ENCODE measurements around the gene SLC3A2. TPM values are rescaled to one million over a fixed set of nuclear protein-coding genes. Genes with fewer than 3 reads are reported as not detected.
A peak's percentile ranks its signal among the peaks of the same experiment; 100 is the strongest.

The SLC3A2 gene
- total and polyA plus RNA-seq, 4 experiments from 2014 or later, result 157 to 226 (median 210) TPM

GRCh38 chr11:62852523-62853188 is 28.0 kb upstream of the SLC3A2 start:
- no peak for DNase-seq
- no peak overlapping the region for H3K4me3 ChIP-seq (ENCODE audit: low read length in 2 of 2)
- H3K27ac Mint-ChIP-seq, result peak overlapping the region; percentile 48 to 97 (median 93)
- H3K4me3 Mint-ChIP-seq, result peak overlapping the region in 6 of 8 donors; percentile 95 to 99 (median 96)
- no peaks in the 10 kb centered on the region for H3K9me3 ChIP-seq (ENCODE audit: control insufficient read depth in 1 of 2, low read length in 2 of 2)
- H3K9me3 Mint-ChIP-seq, result peaks cover 0 to 8% (median 0%) of the 10 kb centered on the region in 8 donors
- ChIA-PET CTCF (ENCODE audit: partially characterized antibody) (no interaction called here), POLR2A (ENCODE audit: partially characterized antibody) (interaction anchor here (1.4 to 10.3 kb wide), 11 partner anchors 9 to 300 kb away, joined by 3 to 667 read pairs (median 24); partner anchors contain the start of genes EEF1G, GNG3, LBHD1 and MTA2)
- peak overlapping the region; percentile 78 for H3K27ac ChIP-seq (ENCODE audit: low read depth, low read length)
- H3K4me1 Mint-ChIP-seq, result peaks cover 41 to 71% (median 56%) of the 10 kb centered on the region in 4 donors
- H3K36me3 ChIP-seq (ENCODE audit: insufficient read depth, low read length), result peaks cover 33% of the 10 kb centered on the region
- no peaks in the 10 kb centered on the region for H3K27me3 ChIP-seq (ENCODE audit: insufficient read depth, low read length)
- H3K27me3 Mint-ChIP-seq, result no peaks in the 10 kb centered on the region
- H3K36me3 Mint-ChIP-seq, result peaks cover 33 to 50% of the 10 kb centered on the region in 2 donors
- intact Hi-C loops (cut with micrococcal nuclease), result loop anchor here (10.0 kb wide), 1 partner anchor 298 kb away; no protein-coding TSS in a partner anchor
- H3K4me1 ChIP-seq (ENCODE audit: insufficient read depth, low read length), result peaks cover 56% of the 10 kb centered on the region

GRCh38 chr11:62853279-62853965 is 27.3 kb upstream of the SLC3A2 start:
- peak overlapping the region; percentile 89 to 91 for H3K4me3 ChIP-seq (ENCODE audit: low read length in 2 of 2)
- Mint-ChIP-seq H3K36me3 (peaks cover 33 to 50% of the 10 kb centered on the region in 2 donors), H3K27me3 (no peaks in the 10 kb centered on the region), H3K4me3 (peak overlapping the region; percentile 95 to 99 (median 96)), H3K9me3 (peaks cover 0 to 8% (median 0%) of the 10 kb centered on the region in 8 donors), H3K27ac (peak overlapping the region; percentile 84 to 97 (median 93)), H3K4me1 (peaks cover 43 to 76% (median 59%) of the 10 kb centered on the region in 4 donors)
- CTCF ChIA-PET (ENCODE audit: partially characterized antibody), result interaction anchor here (0.7 to 5.2 kb wide), 7 partner anchors 8 to 67 kb away, joined by 3 to 72 read pairs (median 4); partner anchors contain the start of genes SLC3A2, TMEM179B and WDR74
- no peaks in the 10 kb centered on the region for H3K27me3 ChIP-seq (ENCODE audit: insufficient read depth, low read length)
- H3K36me3 ChIP-seq (ENCODE audit: insufficient read depth, low read length), result peaks cover 33% of the 10 kb centered on the region
- H3K4me1 ChIP-seq (ENCODE audit: insufficient read depth, low read length), result peaks cover 57% of the 10 kb centered on the region
- no peaks in the 10 kb centered on the region for H3K9me3 ChIP-seq (ENCODE audit: control insufficient read depth in 1 of 2, low read length in 2 of 2)
- POLR2A ChIA-PET (ENCODE audit: partially characterized antibody), result interaction anchor here (0.6 to 10.3 kb wide), 20 partner anchors 10 to 300 kb away, joined by 3 to 667 read pairs (median 32); partner anchors contain the start of genes C11orf98, CSKMT, EEF1G and GNG3
- peak in 4 of 5 donors; percentile 34 to 75 (median 42) for DNase-seq
- peak overlapping the region; percentile 78 for H3K27ac ChIP-seq (ENCODE audit: low read depth, low read length)
- intact Hi-C loops (cut with micrococcal nuclease), result loop anchor here (10.0 kb wide), 1 partner anchor 299 kb away; no protein-coding TSS in a partner anchor

DNA sequence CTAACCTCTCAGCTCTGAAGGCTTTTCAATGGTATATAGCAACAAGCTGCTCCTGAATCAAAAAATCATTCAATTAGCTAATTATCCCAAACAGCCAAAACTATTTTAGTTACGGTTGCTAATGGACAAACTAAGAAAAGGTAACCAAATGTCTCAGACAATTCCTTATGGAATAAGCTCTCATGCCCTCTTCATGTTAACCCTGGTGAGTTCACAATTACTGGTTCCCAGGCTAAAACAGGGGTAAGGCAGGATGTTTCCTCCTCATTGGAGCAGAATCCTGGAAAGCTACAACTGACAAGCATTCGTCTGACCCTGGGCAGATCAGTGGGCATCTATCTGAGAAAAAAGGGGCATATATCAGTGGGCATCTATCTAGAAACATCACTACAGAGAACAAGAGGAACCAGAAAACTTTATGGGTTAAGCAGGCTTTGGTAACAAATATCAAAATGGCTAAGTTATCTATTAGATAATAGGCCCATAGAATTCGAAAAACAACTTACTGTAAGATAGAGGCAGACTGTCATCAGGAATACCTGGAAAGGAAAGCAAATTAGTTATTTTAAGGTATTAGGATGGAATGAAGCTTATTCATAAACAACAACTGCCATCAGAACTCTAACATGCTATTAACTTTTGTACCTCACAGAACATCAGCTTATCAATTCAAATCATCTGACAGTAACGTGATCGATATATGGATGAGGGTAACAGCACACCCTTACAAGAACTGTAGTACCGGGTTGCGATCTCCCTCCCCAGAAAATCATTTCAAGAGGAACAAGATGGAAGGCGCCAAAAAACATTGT is 26.5 kb upstream of the SLC3A2 start:
- H3K4me1 ChIP-seq (ENCODE audit: insufficient read depth, low read length), result peaks cover 57% of the 10 kb centered on the region
- no peaks in the 10 kb centered on the region for H3K9me3 ChIP-seq (ENCODE audit: control insufficient read depth in 1 of 2, low read length in 2 of 2)
- Mint-ChIP-seq H3K27me3 (no peaks in the 10 kb centered on the region), H3K4me3 (peak overlapping the region; percentile 95 to 99 (median 96)), H3K27ac (peak overlapping the region; percentile 89 to 98 (median 94)), H3K4me1 (peaks cover 41 to 76% (median 58%) of the 10 kb centered on the region in 4 donors), H3K9me3 (peaks cover 0 to 8% (median 0%) of the 10 kb centered on the region in 8 donors), H3K36me3 (peaks cover 33 to 50% of the 10 kb centered on the region in 2 donors)
- intact Hi-C loops (cut with micrococcal nuclease), result loop anchor here (10.0 kb wide), 1 partner anchor 299 kb away; no protein-coding TSS in a partner anchor
- DNase-seq, result no peak
- H3K27me3 ChIP-seq (ENCODE audit: insufficient read depth, low read length), result no peaks in the 10 kb centered on the region
- ChIA-PET POLR2A (ENCODE audit: partially characterized antibody) (interaction anchor here (0.6 to 10.3 kb wide), 31 partner anchors 11 to 1392 kb away, joined by 3 to 667 read pairs (median 17); partner anchors contain the start of genes AHNAK, BSCL2, C11orf98 and CSKMT), CTCF (ENCODE audit: partially characterized antibody) (interaction anchor here (0.7 to 5.2 kb wide), 8 partner anchors 8 to 79 kb away, joined by 3 to 72 read pairs (median 4); partner anchors contain the start of genes SLC3A2, TMEM179B and WDR74)
- peak overlapping the region; percentile 89 to 91 for H3K4me3 ChIP-seq (ENCODE audit: low read length in 2 of 2)
- H3K36me3 ChIP-seq (ENCODE audit: insufficient read depth, low read length), result peaks cover 33% of the 10 kb centered on the region
- peak overlapping the region; percentile 78 for H3K27ac ChIP-seq (ENCODE audit: low read depth, low read length)

GRCh38 chr11:62854825-62855570 is 25.7 kb upstream of the SLC3A2 start:
- peaks cover 33 to 50% of the 10 kb centered on the region in 2 donors for H3K36me3 Mint-ChIP-seq
- H3K4me1 ChIP-seq (ENCODE audit: insufficient read depth, low read length), result peaks cover 57% of the 10 kb centered on the region
- peaks cover 0 to 8% (median 0%) of the 10 kb centered on the region in 8 donors for H3K9me3 Mint-ChIP-seq
- H3K9me3 ChIP-seq (ENCODE audit: control insufficient read depth in 1 of 2, low read length in 2 of 2), result no peaks in the 10 kb centered on the region
- peak overlapping the region; percentile 95 to 99 (median 96) for H3K4me3 Mint-ChIP-seq
- no peaks in the 10 kb centered on the region for H3K27me3 ChIP-seq (ENCODE audit: insufficient read depth, low read length)
- DNase-seq, result no peak
- peak overlapping the region; percentile 78 for H3K27ac ChIP-seq (ENCODE audit: low read depth, low read length)
- no peaks in the 10 kb centered on the region for H3K27me3 Mint-ChIP-seq
- ChIA-PET CTCF (ENCODE audit: partially characterized antibody) (interaction anchor here (0.6 to 5.2 kb wide), 8 partner anchors 12 to 180 kb away, joined by 3 to 72 read pairs (median 4); partner anchors contain the start of genes SLC3A2, TMEM179B and WDR74), POLR2A (ENCODE audit: partially characterized antibody) (interaction anchor here (0.6 to 10.3 kb wide), 50 partner anchors 9 to 1890 kb away, joined by 3 to 667 read pairs (median 6); partner anchors contain the start of genes AHNAK, B3GAT3, BSCL2 and C11orf98)
- H3K27ac Mint-ChIP-seq, result peak overlapping the region; percentile 93 to 98 (median 95)
- intact Hi-C loops (cut with micrococcal nuclease), result loop anchor here (1.0 to 10.0 kb wide), 4 partner anchors 13 to 300 kb away; partner anchors contain the start of genes TMEM179B and TMEM223
- H3K4me1 Mint-ChIP-seq, result peaks cover 41 to 74% (median 57%) of the 10 kb centered on the region in 4 donors
- H3K36me3 ChIP-seq (ENCODE audit: insufficient read depth, low read length), result peaks cover 33% of the 10 kb centered on the region
- H3K4me3 ChIP-seq (ENCODE audit: low read length in 2 of 2), result peak overlapping the region; percentile 89 to 91

DNA sequence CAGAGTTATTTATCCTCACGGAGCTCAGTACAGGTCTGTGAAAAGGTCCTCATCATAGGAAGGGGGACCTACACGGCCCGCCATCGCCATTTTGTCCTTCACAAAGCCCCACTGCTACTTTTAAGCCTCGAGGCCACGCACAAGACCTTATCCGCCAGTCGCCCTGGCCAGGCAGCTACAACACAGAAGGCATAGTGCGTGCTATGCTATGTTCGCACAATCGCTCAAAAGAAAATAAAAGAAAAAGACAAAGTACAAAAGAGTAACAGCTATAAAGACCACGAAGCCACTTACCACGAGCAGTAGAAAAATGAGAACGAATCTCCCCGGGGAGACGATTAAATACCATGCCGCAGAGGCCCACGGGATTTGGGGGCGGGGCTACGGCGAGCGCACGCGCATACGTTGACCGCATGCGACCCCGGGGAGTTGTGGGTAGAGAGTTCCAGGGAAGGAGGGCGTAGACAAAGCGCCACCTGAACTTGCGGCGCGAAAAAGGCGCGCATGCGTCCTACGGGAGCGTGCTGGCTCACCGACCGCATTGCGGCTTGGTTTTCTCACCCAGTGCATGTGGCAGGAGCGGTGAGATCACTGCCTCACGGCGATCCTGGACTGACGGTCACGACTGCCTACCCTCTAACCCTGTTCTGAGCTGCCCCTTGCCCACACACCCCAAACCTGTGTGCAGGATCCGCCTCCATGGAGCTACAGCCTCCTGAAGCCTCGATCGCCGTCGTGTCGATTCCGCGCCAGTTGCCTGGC is 24.9 kb upstream of the SLC3A2 start:
- H3K4me1 Mint-ChIP-seq, result peaks cover 41 to 67% (median 55%) of the 10 kb centered on the region in 4 donors
- H3K27ac Mint-ChIP-seq, result peak overlapping the region; percentile 93 to 98 (median 95)
- H3K9me3 ChIP-seq (ENCODE audit: control insufficient read depth in 1 of 2, low read length in 2 of 2), result no peaks in the 10 kb centered on the region
- peak overlapping the region; percentile 89 to 91 for H3K4me3 ChIP-seq (ENCODE audit: low read length in 2 of 2)
- intact Hi-C loops (cut with micrococcal nuclease), result loop anchor here (1.0 to 10.0 kb wide), 10 partner anchors 13 to 301 kb away; partner anchors contain the start of genes HNRNPUL2, NXF1, STX5 and TEX54
- H3K4me1 ChIP-seq (ENCODE audit: insufficient read depth, low read length), result peaks cover 57% of the 10 kb centered on the region
- H3K27me3 ChIP-seq (ENCODE audit: insufficient read depth, low read length), result no peaks in the 10 kb centered on the region
- H3K36me3 Mint-ChIP-seq, result peaks cover 33 to 50% of the 10 kb centered on the region in 2 donors
- H3K9me3 Mint-ChIP-seq, result peaks cover 0 to 8% (median 0%) of the 10 kb centered on the region in 8 donors
- peak; percentile 98 to 99 (median 99) for DNase-seq
- ChIA-PET POLR2A (ENCODE audit: partially characterized antibody) (interaction anchor here (0.6 to 10.3 kb wide), 57 partner anchors 8 to 1889 kb away, joined by 3 to 667 read pairs (median 5); partner anchors contain the start of genes AHNAK, B3GAT3, BSCL2 and C11orf98), CTCF (ENCODE audit: partially characterized antibody) (interaction anchor here (0.6 to 5.2 kb wide), 13 partner anchors 10 to 180 kb away, joined by 3 to 72 read pairs (median 4); partner anchors contain the start of genes SLC3A2, TMEM179B, WDR74 and ZBTB3)
- peak overlapping the region; percentile 95 to 99 (median 96) for H3K4me3 Mint-ChIP-seq
- H3K36me3 ChIP-seq (ENCODE audit: insufficient read depth, low read length), result peaks cover 33% of the 10 kb centered on the region
- peak overlapping the region; percentile 78 for H3K27ac ChIP-seq (ENCODE audit: low read depth, low read length)
- no peaks in the 10 kb centered on the region for H3K27me3 Mint-ChIP-seq

Measured in CD4-positive, alpha-beta memory T cell (primary cell).